GM18858 (cell line): ENCODE measurements around the gene RHOA.

Experiments
- ATAC-seq: cut with Tn5 transposase; IDR thresholded peaks from one replicate; pipeline ENCODE4 v1.9.1; 2021; ENCODE audit not compliant: unreplicated experiment

Gene RHOA

DNA sequence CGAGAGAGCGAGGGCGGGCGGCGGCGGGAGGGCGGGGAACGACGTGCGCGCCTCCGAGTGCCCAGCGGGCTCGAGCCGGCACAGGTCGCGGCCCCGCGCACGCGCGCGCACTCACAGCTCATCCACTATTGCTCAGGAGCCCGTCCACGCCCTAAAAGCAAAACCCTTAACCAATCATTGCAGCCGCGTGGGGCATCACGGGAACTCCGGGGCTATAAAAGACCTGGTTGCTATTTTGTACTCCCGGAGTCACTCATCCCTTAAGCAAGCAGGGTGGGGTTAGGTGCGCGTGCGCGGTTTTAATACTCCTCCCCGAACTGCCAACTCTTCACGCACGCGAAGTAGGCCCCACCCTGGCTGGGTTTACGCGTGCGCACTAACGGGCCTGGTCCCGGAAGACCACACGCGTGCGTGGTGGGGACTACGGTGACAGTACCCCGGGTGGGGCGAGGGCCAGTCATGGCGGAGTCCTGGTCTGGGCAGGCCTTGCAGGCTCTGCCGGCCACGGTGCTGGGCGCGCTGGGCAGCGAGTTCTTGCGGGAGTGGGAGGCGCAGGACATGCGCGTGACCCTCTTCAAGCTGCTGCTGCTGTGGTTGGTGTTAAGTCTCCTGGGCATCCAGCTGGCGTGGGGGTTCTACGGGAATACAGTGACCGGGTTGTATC lies at the start of gene RHOA, which contains the start of gene TCTA:
RHOA (minus strand) TSS at position 9 of the 664 bp plus-strand sequence. CDS start 36,387 bp downstream, outside the sequence.
TCTA (plus strand) TSS at position 456 of the 664 bp plus-strand sequence; CDS start at position 460, 4 bp downstream.
- ATAC-seq, result peak; percentile 65

DNA sequence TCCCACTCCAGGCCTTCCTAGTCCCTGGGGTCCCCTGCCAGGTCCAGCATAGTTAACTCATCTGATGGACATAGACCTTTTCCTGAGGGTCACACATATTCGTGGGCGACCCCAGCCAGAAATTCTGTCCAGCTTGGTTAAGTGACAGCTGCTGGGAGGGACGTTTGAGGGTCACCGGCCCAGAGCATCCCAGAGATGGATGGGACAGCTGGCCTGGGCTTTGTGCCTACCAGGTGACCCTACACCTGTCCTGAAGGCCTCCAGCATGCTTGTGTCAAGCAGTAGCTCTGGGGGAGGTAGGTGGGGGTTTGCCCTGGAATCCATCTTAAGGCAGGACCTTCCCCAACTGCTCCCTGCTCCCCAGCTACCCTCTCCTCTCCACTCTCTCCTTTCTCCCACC lies 49.2 kb upstream of the RHOA start:
- ATAC-seq, result no peak

DNA sequence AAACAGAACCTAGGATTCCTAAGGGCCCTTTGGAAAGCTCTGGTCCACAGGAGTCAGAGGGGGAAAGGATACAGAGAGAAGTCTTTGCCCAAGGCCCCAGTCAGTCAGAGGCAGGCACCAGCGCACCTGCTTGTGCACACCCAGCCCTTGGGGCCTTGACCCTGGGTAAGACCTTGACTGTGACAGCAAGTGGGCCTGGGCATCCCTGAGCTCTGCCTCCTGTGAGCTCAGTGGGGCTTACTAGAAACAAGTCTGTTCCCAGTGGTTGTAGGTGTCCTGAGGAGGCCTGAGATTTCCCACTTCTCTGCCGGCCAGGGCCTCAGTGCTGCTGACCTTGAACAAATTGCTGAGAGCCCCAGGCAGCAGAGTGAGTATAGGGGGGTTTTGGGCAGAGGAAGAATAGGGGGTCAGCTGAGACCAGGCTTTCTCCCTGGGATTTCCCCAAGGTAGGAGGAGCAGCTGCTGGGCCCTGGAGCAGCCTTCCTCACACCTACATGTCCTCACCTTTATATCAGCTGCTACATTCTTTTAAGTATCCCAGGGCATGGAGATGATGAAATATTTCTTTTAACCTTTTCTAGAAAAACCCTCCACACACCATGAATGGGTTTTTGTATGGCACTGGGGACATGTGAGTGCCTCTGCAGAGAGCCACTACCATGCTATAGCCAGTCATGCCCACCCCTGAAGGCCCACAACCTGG lies 48.6 kb upstream of the RHOA start:
- ATAC-seq, result no peak

DNA sequence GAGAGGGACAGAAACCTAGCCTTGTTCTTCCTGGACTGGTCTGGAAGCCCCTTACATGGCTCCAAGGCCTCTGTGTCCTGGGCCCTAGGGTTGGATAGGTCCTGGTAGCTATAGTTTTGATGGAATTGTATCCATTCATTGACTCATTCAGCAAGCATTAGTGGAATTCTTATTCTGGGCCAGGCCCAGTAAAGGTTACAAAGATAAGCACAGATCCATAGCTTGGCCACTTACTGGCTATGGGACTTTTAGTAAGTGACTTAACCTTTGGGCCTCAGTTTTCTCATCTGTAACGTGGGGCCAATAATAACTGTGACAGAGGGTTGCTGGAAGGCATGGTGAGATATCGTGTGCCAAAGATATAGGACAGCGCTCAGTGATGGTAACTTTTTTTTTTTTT lies 44.7 kb upstream of the RHOA start:
- ATAC-seq, result no peak

DNA sequence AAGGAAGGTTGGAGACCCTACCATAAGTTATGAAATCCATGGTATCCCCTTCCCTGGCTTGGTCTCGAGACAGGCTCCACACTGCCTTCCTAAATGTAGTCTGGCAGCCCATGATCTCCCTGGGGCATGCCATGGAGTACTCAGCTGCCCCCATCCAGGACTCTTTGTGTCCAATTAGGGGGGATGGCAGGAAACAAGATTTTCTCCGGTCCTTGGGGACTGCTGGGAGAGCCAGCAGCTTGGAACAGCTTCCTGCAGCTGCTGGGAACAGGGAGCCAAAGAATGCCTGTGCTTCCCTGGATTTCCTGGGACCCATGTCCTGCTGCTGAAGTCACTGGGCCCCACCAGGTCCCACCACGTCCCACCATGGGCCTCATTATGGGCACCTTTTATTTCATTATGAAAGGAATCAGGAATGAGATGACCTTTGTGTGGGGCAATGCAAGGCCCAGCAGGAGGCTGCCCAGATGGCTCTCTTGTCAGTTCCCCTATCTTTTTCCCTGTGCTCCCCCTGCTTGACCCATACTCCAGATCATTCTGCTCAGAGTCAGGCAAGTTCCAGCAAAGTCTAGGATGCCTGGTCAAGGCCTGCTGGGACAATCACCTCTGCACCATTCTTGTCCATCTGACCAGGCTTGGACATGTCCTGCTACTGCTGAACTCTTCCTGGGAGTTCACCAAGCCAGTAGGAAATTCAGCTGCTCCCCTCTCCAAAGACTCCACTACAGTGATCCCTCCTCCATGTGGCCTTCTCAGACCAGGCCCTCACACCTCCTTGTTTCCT lies 43.3 kb upstream of the RHOA start:
- no peak for ATAC-seq

DNA sequence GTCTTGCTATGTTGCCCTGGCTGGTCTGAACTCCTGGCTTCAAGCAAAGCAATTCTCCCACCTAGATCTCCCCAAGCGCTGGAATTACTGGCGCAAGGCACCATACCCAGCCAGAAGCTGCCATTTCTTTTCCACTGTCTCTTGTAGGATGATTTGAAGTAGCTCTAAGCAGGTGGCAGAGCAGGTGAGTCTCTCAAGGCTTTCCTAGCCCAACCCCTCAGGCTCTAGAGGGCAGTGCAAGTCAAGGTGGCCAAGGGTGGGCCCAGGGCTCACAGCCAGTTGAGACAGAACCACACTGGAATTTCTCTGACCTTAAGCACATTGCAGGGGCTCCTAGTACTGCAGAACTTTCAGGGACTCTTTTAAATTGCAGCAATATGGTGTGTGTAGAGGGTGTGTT lies 42.7 kb upstream of the RHOA start:
- ATAC-seq, result no peak

DNA sequence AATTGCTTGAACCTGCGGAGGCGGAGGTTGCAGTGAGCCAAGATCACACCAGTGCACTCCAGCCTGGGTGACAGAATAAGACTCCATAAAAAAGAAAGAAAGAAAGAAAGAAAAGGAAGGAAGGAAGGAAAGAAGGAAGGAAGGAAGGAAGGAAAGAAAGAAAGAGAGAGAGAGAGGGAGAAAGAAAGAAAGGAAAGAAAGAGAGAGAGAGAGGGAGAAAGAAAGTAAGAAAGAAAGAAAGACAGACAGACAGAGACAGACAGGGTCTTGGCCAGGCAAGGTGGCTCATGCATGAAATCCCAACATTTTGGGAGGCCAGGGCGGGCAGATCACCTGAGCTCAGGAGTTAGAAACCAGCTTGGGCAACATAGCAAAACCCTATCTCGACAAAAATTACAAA lies 41.8 kb upstream of the RHOA start:
- ATAC-seq, result no peak

DNA sequence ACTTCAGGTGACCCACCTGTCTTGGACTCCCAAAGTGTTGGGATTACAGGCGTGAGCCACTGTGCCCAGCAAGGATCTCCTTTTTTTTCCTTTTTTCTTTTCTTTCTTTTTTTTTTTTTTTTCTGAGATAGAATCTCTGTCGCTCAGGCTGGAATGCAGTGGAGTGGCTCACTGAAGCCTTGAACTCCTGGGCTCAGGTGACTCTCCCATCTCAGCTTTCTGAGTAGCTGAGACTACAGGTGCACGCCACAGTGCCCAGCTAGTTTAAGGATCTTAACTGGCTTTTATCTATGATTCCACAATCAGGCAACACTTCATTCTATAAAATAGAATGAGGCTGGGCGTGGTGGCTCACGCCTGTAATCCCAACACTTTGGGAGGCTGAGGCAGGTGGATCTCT lies 33.6 kb upstream of the RHOA start:
- ATAC-seq, result no peak

DNA sequence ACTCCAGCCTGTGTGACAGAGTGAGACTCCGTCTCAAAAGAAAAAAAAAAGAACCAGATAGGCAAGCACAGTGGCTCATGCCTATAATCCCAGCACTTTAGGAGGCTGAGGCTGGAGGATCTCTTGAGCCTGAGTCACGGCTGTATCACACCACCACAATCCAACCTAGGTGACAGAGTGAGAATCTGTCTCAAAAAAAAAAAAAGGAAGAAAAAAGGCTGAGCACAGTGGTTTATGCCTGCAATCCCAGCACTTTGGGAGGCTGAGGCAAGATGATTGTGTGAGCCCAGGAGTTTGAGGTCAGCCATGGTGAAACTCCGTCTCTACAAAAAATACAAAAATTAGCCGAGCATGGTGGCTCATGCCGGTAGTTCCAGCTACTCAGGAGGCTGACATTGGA lies 23.0 kb upstream of the RHOA start:
- no peak for ATAC-seq

DNA sequence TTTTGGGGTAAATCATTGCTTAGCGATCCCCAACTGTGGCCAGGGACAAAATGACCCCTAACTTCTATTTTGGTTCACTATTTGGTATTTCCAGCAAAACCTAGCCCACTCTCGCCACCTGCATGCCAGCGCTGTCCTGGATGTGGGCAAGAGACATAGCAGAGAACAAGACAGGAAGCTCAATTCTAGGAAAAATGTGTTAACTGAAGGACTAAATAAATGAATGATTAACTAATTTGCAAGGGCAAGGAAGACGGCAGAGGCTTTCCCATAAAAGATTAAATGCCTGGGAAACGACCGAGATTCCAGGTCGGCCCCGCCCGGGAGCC lies 16.9 kb upstream of the RHOA start:
- no peak for ATAC-seq

DNA sequence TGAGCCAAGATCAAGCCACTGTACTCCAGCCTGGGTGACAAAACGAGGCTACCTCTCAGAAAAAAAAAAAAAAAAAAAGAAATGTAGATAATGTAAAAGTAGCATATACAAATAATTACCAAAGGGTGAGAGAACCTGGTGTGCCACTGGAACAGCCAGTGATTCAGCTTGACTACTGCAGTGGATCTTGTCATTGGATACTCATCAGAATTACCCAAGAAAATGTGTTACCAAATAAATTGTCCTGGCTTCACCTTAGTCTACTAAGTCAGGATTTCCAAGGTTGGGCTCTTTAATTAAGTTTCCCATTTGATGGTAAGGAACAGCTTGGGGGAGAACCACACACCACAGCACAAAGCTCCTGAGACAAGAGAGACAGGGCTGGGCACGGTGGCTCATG lies 15.8 kb upstream of the RHOA start:
- no peak for ATAC-seq

DNA sequence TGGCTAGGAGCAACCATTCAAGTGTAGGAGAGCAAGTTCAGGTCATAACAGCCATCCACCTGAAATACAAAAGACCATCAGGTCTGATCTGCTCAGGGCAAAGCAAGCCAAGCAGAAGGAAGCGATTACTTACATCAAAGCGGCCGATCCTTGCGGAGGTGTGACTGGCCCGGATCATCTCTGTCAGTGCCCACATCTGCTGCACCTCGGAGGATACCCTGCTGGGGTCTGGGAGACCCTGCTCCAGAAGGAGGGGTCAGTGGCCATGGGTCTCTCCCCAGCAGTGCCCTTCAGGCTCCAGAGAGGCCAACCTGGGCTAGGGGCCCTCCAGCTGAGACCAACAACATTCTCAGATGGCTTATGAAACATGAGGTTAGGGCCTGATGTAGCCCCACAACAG lies 13.0 kb upstream of the RHOA start:
- ATAC-seq, result no peak

DNA sequence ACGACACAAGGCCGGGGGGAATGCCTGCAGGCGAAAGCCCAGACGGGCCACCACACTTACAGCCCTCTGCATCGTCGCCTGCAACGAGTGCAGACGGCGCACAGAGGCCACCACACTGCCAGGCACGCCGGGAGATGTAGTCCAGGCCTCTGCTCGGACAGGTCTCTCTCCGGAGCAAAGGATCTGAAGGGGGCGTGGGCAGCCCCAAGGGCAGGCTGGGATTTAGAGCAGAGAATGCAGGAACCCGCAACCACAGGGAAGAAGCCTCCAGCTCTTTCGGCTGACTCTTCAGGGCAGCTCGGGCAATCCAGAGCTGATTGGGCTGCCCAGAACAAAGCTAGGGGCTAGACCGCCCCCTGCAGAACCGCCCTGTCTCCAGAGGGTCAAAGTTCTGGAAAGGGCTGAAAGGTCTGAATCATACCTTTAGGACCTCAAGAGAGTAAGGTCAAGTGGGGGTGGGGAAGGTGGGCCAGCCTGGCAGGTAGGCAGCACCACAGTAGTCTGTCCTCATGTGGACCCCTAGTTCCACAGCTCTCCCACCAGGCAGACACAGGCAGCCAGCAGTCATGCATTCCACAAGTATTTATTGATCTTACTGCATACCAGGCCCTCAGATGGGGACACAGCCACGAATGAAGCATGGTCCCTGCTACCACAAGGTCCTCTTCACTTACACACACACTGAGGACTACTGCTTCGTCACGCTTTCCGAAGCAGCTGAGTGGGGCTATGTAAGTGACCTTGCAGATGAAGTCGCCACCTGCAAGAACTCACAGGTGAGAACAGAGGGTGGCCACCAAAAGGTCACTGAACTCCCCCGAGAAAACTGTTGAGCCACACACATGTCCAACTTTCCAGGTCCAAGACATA lies 10.8 kb upstream of the RHOA start, which contains the start of gene AMT:
AMT (minus strand) TSS at position 95 of the 870 bp plus-strand sequence; CDS start at position 72, 23 bp downstream.
- ATAC-seq, result no peak

DNA sequence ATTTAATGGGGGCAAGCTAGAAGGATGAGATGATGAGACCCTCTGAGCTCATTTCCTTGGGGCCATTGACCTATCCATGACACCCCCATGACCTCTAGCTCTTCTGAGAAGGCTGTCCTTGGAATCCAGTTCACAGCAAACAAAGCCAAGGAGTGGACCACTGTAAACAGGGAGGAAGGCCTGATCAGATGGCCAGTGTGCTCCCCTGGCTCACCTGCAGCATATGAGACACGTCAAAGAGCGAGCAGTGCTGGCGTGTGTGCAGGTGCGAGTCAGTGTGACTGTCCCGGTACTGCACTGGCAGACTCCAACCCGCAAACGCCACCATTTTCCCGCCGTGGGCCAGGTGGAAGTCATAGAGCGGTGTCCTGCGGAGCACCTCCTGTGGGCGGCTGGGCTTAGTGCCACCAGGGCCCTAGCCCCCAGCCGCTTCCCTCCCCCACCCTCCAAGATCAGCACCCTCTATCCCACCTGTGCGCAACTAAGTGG lies 10.2 kb upstream of the RHOA start:
- ATAC-seq, result no peak

DNA sequence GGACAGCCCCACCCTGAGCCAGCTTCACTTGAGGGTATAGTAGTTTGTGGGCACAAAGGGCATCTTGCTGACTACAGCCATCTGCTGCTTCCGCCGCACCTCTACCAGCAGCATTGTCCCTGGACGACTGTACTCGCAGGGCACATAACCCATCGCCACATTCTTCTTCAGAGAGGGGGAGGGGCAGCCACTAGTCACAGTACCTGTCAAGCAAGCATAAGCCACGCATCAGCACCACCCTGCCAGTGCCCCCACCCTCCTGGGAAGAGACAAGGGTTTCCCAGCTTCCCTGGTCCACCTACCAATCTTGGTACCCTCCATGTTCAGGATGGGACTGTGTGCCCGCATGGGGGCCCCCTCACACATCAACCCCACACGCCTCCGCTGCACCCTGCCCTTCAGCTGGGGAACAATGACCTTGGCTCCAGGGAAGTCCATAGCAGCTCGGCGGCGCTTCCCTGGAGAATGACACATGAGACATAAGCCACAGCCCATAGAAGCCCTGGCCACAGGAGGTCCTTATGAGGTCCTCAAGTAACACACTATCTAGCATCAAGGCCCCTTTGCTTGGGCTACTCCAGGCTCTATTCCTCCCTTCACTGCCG lies 5.8 kb upstream of the RHOA start:
- no peak for ATAC-seq

DNA sequence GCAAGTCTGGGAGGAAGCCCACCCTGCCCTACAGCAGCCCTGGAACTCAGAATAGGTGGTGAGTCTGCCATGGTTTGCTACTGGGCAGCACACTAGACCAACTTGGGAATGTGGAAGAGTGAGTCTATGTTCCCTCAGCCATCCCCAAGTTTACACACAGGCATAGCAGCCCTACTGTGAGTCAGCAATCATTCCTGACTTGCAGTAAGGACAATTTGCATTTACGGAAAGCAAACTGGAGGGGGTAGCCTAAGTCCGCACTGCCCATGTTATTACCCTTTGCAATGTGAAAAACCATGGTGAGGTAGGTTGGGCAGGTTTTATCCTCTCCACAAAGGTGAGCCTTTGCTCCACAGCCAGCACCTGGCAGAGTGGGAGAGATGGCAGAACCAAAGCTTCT lies 5.1 kb upstream of the RHOA start:
- ATAC-seq, result no peak

DNA sequence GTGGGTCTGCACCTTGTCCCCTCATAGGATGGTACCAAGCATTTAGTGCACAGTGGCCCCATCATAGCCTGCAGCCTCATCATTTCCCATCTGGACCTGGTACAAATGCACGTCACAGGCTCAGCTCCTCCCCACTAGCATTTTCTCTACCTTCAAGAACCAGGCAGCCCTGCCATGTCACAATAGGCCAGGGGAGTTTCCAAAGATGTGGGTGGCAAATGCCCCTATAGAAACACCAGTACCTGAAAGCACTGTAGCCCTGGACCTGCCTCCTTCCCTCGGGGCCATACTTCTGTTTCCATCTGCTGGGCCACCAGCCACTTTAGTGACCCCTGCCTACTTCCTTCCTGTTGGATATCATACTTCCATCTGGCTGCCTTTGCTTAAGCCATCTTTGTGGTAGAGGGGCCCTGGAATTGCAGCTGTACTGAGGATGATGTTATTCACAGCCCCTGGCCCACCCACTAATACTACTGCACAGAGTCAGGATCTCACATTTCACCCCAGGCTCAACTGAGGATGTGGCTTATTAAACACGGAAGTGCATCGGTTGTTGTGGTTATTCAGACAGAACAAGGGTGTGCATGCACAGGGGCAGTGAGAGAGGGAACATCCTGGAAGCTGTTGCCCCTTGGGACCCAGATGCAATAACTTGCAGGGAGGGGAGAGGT lies 4.3 kb upstream of the RHOA start:
- ATAC-seq, result no peak

DNA sequence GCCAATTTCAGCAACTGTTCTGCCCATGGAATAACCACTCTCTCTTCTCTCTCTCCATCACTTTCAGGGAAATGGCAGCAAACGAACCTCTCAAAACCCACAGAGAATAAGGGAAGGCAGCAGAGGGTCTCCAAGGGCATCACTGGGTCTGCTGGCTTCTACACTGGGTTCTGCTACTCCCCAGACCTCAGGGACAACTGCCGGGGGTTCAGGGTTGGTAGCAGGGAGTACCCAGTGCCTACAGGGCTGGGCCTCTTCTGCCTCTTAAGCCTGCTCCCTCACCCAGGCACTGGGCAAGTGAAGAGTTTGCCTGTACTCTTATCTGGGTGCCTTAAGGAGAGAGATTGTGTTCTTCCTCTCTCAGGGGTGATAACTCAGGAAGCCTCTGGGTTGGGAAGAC lies 3.0 kb upstream of the RHOA start:
- ATAC-seq, result no peak

DNA sequence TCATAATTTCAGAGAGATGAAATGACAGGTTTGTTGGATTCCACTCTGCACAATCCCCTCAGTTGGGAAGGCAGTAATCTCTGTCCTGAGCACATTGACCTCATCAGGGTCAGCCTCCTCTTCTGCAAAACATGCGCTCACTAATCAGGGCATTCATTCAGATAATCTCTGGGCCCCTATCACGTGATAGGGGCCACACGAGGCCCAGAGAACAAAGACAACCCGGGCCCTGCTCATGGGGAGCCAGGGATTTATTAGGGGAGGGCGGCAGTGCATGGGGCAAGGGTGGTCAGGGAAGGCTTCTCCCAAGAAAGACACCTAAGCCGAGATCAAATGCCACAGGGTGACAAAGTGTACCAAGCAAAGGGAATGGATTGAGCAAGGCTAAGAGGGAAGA lies 1.6 kb upstream of the RHOA start:
- ATAC-seq, result no peak
